ENCODE data around the gene AKT2.

The AKT2 gene

DNA sequence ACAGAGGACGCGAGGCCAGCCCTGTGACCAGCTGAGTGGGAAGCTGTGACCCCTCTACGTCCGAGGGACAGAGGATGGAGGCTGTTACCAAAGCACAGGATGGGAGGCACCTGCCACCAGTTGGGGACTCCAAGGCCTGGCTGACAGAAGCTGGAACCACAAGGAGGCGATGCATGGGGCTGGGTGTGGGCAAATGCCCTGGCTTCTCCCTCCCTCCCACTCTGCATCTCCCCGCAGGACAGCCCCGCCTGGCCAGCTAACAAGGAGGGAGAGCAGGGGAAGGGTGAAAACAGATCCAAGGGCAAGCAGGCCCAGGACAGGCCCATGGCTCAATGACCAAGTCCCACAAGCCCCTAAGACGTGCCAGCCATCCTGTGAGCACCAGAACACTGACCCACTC lies 28.6 kb downstream of the AKT2 start:
- TF ChIP-seq, protein P1, sequence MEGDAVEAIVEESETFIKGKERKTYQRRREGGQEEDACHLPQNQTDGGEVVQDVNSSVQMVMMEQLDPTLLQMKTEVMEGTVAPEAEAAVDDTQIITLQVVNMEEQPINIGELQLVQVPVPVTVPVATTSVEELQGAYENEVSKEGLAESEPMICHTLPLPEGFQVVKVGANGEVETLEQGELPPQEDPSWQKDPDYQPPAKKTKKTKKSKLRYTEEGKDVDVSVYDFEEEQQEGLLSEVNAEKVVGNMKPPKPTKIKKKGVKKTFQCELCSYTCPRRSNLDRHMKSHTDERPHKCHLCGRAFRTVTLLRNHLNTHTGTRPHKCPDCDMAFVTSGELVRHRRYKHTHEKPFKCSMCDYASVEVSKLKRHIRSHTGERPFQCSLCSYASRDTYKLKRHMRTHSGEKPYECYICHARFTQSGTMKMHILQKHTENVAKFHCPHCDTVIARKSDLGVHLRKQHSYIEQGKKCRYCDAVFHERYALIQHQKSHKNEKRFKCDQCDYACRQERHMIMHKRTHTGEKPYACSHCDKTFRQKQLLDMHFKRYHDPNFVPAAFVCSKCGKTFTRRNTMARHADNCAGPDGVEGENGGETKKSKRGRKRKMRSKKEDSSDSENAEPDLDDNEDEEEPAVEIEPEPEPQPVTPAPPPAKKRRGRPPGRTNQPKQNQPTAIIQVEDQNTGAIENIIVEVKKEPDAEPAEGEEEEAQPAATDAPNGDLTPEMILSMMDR (IDR thresholded peaks at IDR 0.05; ENCODE audit: low read depth, low read length): no peak
- DNase-seq (ENCODE audit: extremely low read depth, low read depth): no peak

DNA sequence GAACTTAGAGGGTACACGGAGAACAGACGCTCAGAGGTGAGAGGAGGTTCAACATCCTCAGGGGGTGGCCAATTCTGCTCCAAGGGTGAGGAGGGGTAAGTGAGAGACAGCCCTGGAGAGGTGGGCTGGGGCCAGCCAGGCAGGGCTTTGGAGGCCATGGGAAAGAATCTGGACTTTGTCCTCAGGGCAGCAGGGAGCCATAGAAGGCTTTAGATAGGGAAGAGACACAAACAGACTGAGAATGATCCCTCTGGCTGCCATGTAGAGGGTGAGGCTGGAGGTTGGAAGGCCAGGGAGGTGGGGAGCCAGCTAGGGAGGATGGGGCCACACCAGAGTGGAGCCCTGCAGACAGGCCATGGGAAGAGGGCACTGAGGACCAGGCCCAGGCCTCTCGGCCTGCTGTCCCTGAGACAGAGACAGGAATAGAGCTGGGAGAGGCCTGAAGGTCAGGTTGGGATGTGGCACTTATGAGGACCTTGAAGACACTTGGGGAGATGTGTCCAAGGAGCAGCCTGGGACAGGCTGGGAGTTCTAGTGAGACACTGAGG lies 29.5 kb downstream of the AKT2 start:
- DNase-seq (ENCODE audit: extremely low read depth, low read depth): no peak
- TF ChIP-seq, protein P1 (IDR thresholded peaks at IDR 0.05; ENCODE audit: low read depth, low read length): no peak

DNA sequence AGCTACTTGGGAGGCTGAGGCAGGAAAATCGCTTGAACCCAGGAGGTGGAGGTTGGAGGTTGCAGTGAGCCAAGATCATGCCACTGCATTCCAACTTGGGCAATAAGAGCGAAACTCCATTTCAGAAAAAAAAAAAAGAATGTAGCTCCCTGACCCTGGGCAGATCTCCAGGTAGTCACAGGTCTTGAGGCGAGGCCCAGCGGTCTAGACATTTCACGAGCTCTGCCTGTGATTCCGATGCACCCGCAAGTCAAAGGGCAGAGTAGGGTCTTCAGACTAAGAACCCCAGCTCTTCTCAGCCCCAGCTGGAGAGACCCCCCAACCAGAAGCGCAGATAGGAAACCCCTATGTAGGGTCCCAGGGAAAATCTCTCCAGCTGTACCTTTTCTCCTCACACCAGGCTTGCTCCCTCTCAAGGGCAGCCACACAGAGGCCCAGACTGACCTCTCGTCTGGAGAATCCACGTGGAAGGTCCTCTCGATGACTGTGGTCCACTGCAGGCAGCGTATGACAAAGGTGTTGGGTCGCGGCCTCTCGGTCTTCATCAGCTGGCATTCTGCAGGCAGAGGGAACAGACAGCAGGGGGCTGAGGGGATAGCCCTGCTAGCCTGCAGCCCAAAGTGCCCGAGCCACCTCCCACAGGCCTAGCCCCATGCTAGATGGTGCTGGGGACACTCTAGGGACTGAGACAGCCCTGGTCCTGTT lies 30.3 kb downstream of the AKT2 start:
- TF ChIP-seq, protein P1 (IDR thresholded peaks at IDR 0.05; ENCODE audit: low read depth, low read length): no peak
- DNase-seq (ENCODE audit: extremely low read depth, low read depth): no peak

DNA sequence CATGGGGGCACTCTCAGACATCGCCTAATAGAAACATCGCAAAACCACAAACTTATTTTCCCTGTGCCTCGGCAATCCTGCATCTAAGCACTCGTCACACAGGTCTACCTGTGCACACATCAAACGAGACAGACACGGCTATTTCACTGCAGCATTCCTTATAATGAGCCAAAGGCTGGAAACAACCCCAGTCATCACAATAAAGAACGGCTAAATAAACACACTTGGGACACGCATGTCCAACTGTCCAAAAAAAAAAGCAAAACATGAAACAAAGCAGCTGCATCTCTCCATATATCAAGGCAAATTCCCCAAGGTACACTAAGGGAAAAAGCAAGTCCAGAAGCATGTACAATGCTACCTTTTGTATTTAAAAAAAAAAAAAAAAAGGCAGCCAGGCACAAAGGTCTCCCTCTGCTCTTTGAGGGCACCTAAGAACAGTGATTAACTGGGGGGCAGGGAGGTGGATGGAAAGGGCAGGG lies 31.5 kb downstream of the AKT2 start:
- TF ChIP-seq, protein P1 (IDR thresholded peaks at IDR 0.05; ENCODE audit: low read depth, low read length): no peak
- DNase-seq (ENCODE audit: extremely low read depth, low read depth): no peak

DNA sequence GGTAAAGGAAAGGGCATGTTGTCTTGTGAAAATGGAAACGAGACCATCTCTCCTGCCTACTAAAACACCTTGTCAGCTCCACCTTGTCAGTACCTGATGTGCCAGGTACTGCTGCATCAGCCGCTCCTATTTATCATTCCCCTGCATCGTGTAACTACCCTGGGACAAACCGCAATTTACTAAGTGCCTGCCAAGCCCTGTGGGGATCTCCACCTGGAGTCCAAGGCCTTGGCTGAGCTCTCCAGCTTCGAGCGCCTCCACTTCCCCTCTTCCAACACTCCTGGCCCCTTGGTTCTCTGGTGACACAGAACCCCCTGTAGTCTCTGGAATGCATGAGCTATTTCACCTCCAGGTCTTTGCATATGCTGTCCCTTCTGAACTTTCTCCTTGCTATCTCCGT lies 32.8 kb downstream of the AKT2 start:
- TF ChIP-seq, protein P1 (IDR thresholded peaks at IDR 0.05; ENCODE audit: low read depth, low read length): no peak
- no peak for DNase-seq (ENCODE audit: extremely low read depth, low read depth)

DNA sequence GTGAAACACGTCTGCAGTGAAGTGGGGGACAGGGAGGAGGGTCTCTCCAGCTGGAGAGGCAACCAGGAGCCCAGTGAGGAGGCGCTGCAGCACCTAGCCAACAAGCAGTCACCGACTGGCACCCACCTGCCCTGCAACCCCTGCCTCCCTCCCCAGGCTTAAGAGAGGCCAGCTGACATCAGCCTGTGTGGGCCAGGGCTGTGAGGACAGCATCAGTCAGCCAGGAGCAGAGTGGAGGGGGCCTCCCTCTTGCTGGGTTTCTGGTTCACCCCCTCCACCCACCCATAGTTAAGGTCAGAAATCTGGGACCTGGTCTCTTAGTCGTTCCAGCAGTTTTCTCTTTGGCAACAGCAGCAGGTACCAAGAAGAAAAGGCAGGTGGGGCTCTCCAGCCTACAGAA lies 33.2 kb downstream of the AKT2 start:
- TF ChIP-seq, protein P1 (IDR thresholded peaks at IDR 0.05; ENCODE audit: low read depth, low read length): no peak
- DNase-seq (ENCODE audit: extremely low read depth, low read depth): no peak

DNA sequence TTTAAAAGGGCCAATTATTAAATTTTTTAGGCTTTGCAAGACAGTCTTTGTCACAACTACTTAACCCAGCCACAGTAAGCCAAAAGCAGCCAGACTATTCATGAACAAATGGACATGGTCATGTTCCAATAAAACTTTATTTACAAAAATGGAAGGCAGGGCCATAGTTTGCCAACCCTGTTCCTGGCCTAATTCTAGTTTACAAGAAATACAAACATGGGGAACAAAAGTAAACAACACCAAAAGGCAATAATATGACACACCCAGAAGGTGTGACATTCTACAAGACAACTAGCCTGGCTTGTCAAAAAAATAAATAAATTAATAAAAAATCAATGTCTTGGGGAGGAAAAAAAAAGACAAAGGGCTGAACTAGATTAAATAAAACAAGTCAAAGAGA lies 33.9 kb downstream of the AKT2 start:
- TF ChIP-seq, protein P1 (IDR thresholded peaks at IDR 0.05; ENCODE audit: low read depth, low read length): no peak
- no peak for DNase-seq (ENCODE audit: extremely low read depth, low read depth)
